Upper lobe of left lung (tissue), 6 donors: ENCODE results near the gene GABBR2. TPM values are rescaled to one million over a fixed set of nuclear protein-coding genes. Genes with fewer than 3 reads are reported as not detected.
A peak's percentile ranks its signal among the peaks of the same experiment; 100 is the strongest.
"Not testable (repeated sequence)": the region's sequence is repeated elsewhere in the genome, so short reads cannot be mapped to it uniquely, and the experiment has no call there.

Source experiments
- ATAC-seq, 2 donors: fragments of 200-7000 bp; cut with Tn5 transposase; one replicate each; pipeline ENCODE4 v1.9.1; 2022; ENCODE audit warnings: mild to moderate bottlenecking in 2 of 2, moderate library complexity in 2 of 2; ENCODE audit not compliant: low FRiP score in 2 of 2
- DNase-seq, 2 donors: peaks; one replicate each; pipeline ENCODE4 v3.0.0-alpha.2; 2019 to 2020
- H3K27ac ChIP-seq, 4 donors: fragments of 200-600 bp; sonication (generic); one replicate each; pipeline ENCODE4 v1.5.1; 2016 to 2019
- H3K27me3 ChIP-seq, 4 donors: fragments of 200-600 bp; sonication (generic); one replicate each; pipeline ENCODE4 v1.5.1; 2017 to 2019
- H3K36me3 ChIP-seq, 4 donors: fragments of 200-600 bp; sonication (generic); one replicate each; pipeline ENCODE4 v1.5.1; 2016 to 2019
- H3K4me1 ChIP-seq, 4 donors: fragments of 200-600 bp; sonication (generic); one replicate each; pipeline ENCODE4 v1.5.1; 2018 to 2019
- H3K4me3 ChIP-seq, 4 donors: fragments of 200-600 bp; sonication (generic); one replicate each; pipeline ENCODE4 v1.5.1; 2017 to 2019; ENCODE audit warnings: mild to moderate bottlenecking in 2 of 4, moderate library complexity in 1 of 4
- H3K9me3 ChIP-seq, 4 donors: fragments of 200-600 bp; sonication (generic); one replicate each; pipeline ENCODE4 v1.5.1; 2018 to 2019
- EP300 ChIP-seq, 4 donors: sonication (generic); formaldehyde crosslinking; IDR thresholded peaks; one replicate each; pipeline ENCODE4 v1.5.1; 2017; ENCODE audit warnings: antibody characterized with exemption in 4 of 4, control low read depth in 2 of 4
- POLR2A ChIP-seq, 4 donors: fragments of 450-650 bp; IDR thresholded peaks; one replicate each; pipeline ENCODE4 v1.5.1; 2016 to 2017; ENCODE audit warnings: antibody characterized with exemption in 4 of 4, mild to moderate bottlenecking in 2 of 4
- POLR2AphosphoS5 ChIP-seq, 2 donors: sonication (generic); formaldehyde crosslinking; IDR thresholded peaks; one replicate each; pipeline ENCODE4 v1.5.1; 2017; ENCODE audit warnings: antibody characterized with exemption in 2 of 2
- WGBS, 2 donors: methylation state at CpG; one replicate each; pipeline ENCODE4 v1.1.5; 2017 to 2018; 5-methylcytosine and 5-hydroxymethylcytosine counted together
- total RNA-seq, 6 donors: library from RNA; depleted of rRNA in 4 of 6; stranded (reverse); fragments of >200 nt in 4 of 6; gene quantifications; one replicate each; pipeline versions ENCODE4 v1.1.0 to v1.2.1, GENCODE V29; 2016 to 2021
- TF ChIP-seq, protein P1 (sequence below), 6 experiments: fragments of 450-650 bp in 4 of 6; fragments of 200-600 bp in 2 of 6; sonication (generic) in 2 of 6; IDR thresholded peaks; one replicate each; pipeline ENCODE4 v1.5.1; 2016 to 2019; ENCODE audit warnings: antibody characterized with exemption in 6 of 6
- donor health status: DM: no; HTN: no; CAD: no; lungs with moderate emphysema.
- donor health status: DM: no; HTN: yes; CAD: no; lungs with severe emphysema.

The GABBR2 gene
- total RNA-seq, 6 donors from 2014 or later, result 0.15 to 1.00 (median 0.81) TPM; not detected in 1

- TF ChIP-seq POLR2A (IDR thresholded peaks at IDR 0.05) (no peak), POLR2AphosphoS5 (IDR thresholded peaks at IDR 0.05) (no peak), EP300 (IDR thresholded peaks at IDR 0.05) (no peak)
- TF ChIP-seq, protein P1, sequence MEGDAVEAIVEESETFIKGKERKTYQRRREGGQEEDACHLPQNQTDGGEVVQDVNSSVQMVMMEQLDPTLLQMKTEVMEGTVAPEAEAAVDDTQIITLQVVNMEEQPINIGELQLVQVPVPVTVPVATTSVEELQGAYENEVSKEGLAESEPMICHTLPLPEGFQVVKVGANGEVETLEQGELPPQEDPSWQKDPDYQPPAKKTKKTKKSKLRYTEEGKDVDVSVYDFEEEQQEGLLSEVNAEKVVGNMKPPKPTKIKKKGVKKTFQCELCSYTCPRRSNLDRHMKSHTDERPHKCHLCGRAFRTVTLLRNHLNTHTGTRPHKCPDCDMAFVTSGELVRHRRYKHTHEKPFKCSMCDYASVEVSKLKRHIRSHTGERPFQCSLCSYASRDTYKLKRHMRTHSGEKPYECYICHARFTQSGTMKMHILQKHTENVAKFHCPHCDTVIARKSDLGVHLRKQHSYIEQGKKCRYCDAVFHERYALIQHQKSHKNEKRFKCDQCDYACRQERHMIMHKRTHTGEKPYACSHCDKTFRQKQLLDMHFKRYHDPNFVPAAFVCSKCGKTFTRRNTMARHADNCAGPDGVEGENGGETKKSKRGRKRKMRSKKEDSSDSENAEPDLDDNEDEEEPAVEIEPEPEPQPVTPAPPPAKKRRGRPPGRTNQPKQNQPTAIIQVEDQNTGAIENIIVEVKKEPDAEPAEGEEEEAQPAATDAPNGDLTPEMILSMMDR (IDR thresholded peaks at IDR 0.05), result no peak
- H3K9me3 ChIP-seq, result peaks cover 0 to 3% (median 0%) of the 10 kb centered on the region in 4 donors
- no peaks in the 10 kb centered on the region for H3K36me3 ChIP-seq
- DNase-seq (no peak), ATAC-seq (no peak)
- no peak overlapping the region for H3K27ac ChIP-seq
- 87 to 88% methylated on average over 5 of the region's 5 CpGs for WGBS, 2 donors
- H3K27me3 ChIP-seq, result no peaks in the 10 kb centered on the region
- no peaks in the 10 kb centered on the region for H3K4me1 ChIP-seq
- no peak overlapping the region for H3K4me3 ChIP-seq
These were observed 240.0 kb downstream of the GABBR2 start for GRCh38 chr9:98468567-98469239.

DNA sequence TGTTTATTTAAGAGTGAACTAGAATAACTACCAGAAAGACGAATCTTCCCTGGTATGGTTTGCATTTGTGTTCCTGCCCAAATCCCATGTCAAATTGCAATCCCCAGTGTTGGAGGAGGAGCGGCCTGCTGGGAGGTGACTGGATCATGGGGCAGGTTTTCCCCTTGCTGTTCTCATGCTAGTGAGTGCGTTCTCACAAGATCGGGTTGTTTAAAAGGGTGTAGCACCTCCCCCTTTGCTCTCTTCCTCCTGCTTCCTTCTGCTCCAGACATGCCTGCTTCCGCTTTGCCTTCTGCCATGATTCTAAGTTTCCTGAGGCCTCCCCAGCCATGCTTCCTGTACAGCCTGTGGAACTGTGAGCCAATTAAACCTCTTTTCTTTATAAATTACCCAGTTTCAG is 242.9 kb downstream of the GABBR2 start:
- Histone ChIP-seq H3K4me1 (no peaks in the 10 kb centered on the region), H3K4me3 (no peak overlapping the region), H3K27me3 (no peaks in the 10 kb centered on the region), H3K27ac (no peak overlapping the region), H3K9me3 (peaks cover 2 to 16% (median 6%) of the 10 kb centered on the region in 4 donors), H3K36me3 (no peaks in the 10 kb centered on the region)
- WGBS, 2 donors, result 65 to 69% methylated on average over 5 of the region's 5 CpGs
- TF ChIP-seq POLR2AphosphoS5 (IDR thresholded peaks at IDR 0.05), result no peak
- no peak for TF ChIP-seq EP300 (IDR thresholded peaks at IDR 0.05)
- TF ChIP-seq, protein P1 (IDR thresholded peaks at IDR 0.05), result no peak
- no peak for TF ChIP-seq POLR2A (IDR thresholded peaks at IDR 0.05)
- no peak for ATAC-seq
- DNase-seq, result no peak

GRCh38 chr9:98464156-98464690 is 244.5 kb downstream of the GABBR2 start:
- not testable (repeated sequence) for H3K27ac ChIP-seq, H3K4me1 ChIP-seq, H3K27me3 ChIP-seq, H3K4me3 ChIP-seq, ATAC-seq, H3K36me3 ChIP-seq
- DNase-seq, result peak in 1 of 2 donors; percentile 58
- WGBS, 2 donors, result 91 to 99% methylated on average over 22 to 29 of the region's 30 CpGs
- H3K9me3 ChIP-seq, result peaks cover 12 to 25% (median 16%) of the 10 kb centered on the region in 4 donors

- Histone ChIP-seq H3K27me3 (no peaks in the 10 kb centered on the region), H3K27ac (no peak overlapping the region), H3K36me3 (no peaks in the 10 kb centered on the region), H3K9me3 (peaks cover 12 to 25% (median 16%) of the 10 kb centered on the region in 4 donors), H3K4me1 (no peaks in the 10 kb centered on the region), H3K4me3 (no peak overlapping the region)
- ATAC-seq, result no peak
- DNase-seq, result no peak
- TF ChIP-seq, protein P1 (IDR thresholded peaks at IDR 0.05), result no peak
- TF ChIP-seq EP300 (IDR thresholded peaks at IDR 0.05) (no peak), POLR2AphosphoS5 (IDR thresholded peaks at IDR 0.05) (no peak), POLR2A (IDR thresholded peaks at IDR 0.05) (no peak)
- WGBS, 2 donors, result 96 to 99% methylated on average over 2 of the region's 2 CpGs
These were observed 246.4 kb downstream of the GABBR2 start for GRCh38 chr9:98462310-98462709.

GRCh38 chr9:98460704-98461103 is 248.0 kb downstream of the GABBR2 start:
- no peak overlapping the region for H3K27ac ChIP-seq
- no peaks in the 10 kb centered on the region for H3K36me3 ChIP-seq
- ATAC-seq, result no peak
- TF ChIP-seq, protein P1 (IDR thresholded peaks at IDR 0.05), result no peak
- TF ChIP-seq EP300 (IDR thresholded peaks at IDR 0.05) (no peak), POLR2AphosphoS5 (IDR thresholded peaks at IDR 0.05) (no peak), POLR2A (IDR thresholded peaks at IDR 0.05) (no peak)
- H3K4me1 ChIP-seq, result no peaks in the 10 kb centered on the region
- no peak for DNase-seq
- no peaks in the 10 kb centered on the region for H3K27me3 ChIP-seq
- no peak overlapping the region for H3K4me3 ChIP-seq
- peaks cover 12 to 25% (median 16%) of the 10 kb centered on the region in 4 donors for H3K9me3 ChIP-seq
